SJSA1 (cell line): ENCODE measurements around the gene SPATS2L. TPM values are rescaled to one million over a fixed set of nuclear protein-coding genes. Genes with fewer than 3 reads are reported as not detected.

Experiments
- DNase-seq, 2 experiments: peaks; one replicate each; pipeline ENCODE4 v3.0.0-alpha.2; 2015 to 2020; ENCODE audit warnings: low spot score in 2 of 2, low read depth in 1 of 2
- H3K27ac ChIP-seq: fragments of 250-450 bp; sonication (Bioruptor Pico); 2 replicates; pipeline ENCODE4 v1.5.1; 2020; ENCODE audit warnings: mild to moderate bottlenecking, moderate library complexity
- H3K27me3 ChIP-seq: fragments of 250-450 bp; sonication (Bioruptor Pico); replicated peaks from 2 replicates; pipeline ENCODE4 v1.5.1; 2020; ENCODE audit warnings: mild to moderate bottlenecking, moderate library complexity
- H3K36me3 ChIP-seq: fragments of 250-450 bp; sonication (Bioruptor Pico); 2 replicates; pipeline ENCODE4 v1.5.1; 2020; ENCODE audit warnings: mild to moderate bottlenecking
- H3K4me1 ChIP-seq: fragments of 250-450 bp; sonication (Bioruptor Pico); replicated peaks from 2 replicates; pipeline ENCODE4 v1.6.1; 2021; ENCODE audit warnings: mild to moderate bottlenecking
- H3K4me3 ChIP-seq: fragments of 250-450 bp; sonication (Bioruptor Pico); 2 replicates; pipeline ENCODE4 v1.5.1; 2020; ENCODE audit warnings: mild to moderate bottlenecking
- H3K9me3 ChIP-seq: fragments of 250-450 bp; sonication (Bioruptor Pico); replicated peaks from 2 replicates; pipeline ENCODE4 v1.5.1; 2020; ENCODE audit warnings: mild to moderate bottlenecking
- total RNA-seq: library from RNA; depleted of rRNA; stranded (reverse); fragments of >200 nt; shearing (Covaris generic); gene quantifications from 2 replicates; pipeline ENCODE4 v1.2.3, GENCODE V29; 2014

The SPATS2L gene
- total RNA-seq, 1 experiment from 2014 or later: 149 TPM

DNA sequence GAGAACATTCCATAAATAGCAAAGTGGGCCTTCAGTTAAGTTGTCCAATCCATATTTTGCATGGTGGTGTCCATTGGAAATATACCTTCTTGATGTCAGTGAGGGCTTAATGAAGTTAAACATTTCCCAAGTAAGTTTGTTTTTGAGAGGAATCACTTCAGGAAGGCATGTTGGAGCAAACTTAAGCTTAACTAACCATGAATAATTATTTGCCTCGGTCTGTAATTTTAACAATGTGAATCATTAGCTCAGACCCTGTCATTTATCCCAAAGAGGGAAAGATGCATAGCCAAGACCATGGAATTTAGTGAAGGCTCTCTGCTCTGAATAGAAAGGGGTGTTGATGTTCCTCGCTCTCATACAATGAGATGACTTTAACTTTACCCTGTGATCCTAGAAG is 47.4 kb downstream of the SPATS2L start:
- Histone ChIP-seq H3K27ac (no peak overlapping the region), H3K9me3 (no peaks in the 10 kb centered on the region), H3K4me1 (peaks cover 66% of the 10 kb centered on the region), H3K27me3 (no peaks in the 10 kb centered on the region), H3K4me3 (no peak overlapping the region), H3K36me3 (peaks cover 8% of the 10 kb centered on the region)
- DNase-seq: no peak

DNA sequence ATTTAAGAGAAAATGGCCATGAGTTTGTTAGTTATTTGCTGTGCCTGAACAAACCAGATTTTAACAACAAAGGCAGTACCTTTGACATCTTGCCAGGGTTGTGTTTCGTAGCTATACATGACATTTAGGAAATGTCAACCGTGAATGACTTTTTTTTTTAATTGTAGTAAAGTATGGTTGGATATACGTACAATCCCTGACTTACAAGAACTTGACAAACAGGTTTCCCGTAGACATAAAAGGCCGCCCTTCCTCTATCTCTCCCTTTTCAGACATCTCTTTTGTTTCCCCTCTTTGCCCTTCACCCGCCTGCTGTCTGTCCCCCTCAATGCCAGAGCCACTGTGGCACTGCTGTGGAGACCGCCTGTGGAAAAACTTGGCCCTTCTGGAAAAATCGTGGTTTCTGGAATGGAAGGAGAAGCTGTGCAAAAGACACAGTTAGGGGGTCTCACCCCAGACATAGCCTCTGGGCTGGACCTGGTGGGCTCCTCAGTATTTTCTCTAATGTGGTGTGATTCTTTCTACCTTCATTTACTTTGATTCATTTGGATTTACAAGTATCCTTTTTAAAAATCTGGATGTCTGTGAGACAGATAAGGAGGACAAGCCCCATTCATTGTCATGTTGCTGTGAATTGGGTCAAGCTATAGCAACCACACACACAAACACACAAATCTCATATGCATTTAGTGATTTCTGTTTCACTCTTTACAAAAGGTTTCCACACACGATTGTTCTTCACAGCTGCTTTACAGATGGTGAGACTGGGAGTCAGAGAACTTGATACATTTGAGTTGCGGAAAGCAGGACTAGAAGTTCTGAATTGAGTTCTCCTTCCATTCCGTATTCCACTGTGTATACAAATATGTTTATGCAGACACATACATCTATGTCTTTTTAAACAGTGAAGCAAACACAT is 48.6 kb downstream of the SPATS2L start:
- Histone ChIP-seq H3K4me3 (no peak overlapping the region), H3K9me3 (no peaks in the 10 kb centered on the region), H3K27ac (0 out of 2 replicates have a peak overlapping the region, but pooled peaks have one; percentile 18), H3K4me1 (peaks cover 61% of the 10 kb centered on the region), H3K27me3 (no peaks in the 10 kb centered on the region), H3K36me3 (peaks cover 7% of the 10 kb centered on the region)
- no peak for DNase-seq

DNA sequence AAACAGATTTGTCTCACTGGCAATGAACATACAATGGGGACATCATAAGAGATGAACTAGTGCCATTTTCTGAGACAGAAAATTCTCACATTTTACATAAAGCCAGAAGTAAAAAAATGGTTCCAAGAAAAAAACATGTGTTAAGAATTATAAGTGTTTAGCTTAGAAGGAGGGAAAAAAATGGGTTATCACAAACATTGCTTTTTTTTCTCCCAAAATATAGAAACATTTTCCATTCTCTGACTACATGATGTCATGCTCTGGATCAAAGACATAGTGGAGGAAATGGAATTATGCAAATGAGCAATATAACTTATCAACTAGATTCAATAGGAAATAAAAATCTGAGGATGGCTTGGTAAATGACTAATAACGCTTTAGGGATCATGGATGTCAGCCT is 49.8 kb downstream of the SPATS2L start:
- DNase-seq: no peak
- no peaks in the 10 kb centered on the region for H3K27me3 ChIP-seq
- H3K4me3 ChIP-seq: no peak overlapping the region
- peaks cover 7% of the 10 kb centered on the region for H3K36me3 ChIP-seq
- peaks cover 52% of the 10 kb centered on the region for H3K4me1 ChIP-seq
- no peaks in the 10 kb centered on the region for H3K9me3 ChIP-seq
- peak overlapping the region; percentile 61 for H3K27ac ChIP-seq

DNA sequence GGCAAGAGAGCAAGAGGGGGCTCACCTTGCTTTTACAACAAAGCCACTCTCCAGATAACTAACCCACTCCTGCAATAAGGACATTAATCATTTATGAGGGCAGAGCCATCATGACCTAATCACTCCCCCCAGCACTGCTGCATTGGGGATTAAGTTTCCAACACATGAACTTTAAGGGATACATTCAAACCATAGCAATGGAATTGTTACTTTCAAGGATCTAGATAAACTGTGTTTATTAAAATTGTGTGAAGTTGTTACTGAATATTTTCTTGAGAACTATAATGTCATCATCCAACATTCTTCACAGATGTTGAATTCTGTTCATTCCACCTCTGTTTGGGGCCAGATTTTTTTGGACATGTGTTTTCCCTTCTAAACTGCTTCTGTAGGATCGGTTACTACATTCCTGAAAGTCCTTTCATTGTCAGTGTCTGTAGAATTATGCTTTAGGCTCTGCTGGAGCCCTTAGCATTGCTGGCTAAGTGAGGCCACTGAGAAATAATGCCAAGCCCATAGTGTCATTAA is 50.4 kb downstream of the SPATS2L start:
- peaks cover 7% of the 10 kb centered on the region for H3K36me3 ChIP-seq

DNA sequence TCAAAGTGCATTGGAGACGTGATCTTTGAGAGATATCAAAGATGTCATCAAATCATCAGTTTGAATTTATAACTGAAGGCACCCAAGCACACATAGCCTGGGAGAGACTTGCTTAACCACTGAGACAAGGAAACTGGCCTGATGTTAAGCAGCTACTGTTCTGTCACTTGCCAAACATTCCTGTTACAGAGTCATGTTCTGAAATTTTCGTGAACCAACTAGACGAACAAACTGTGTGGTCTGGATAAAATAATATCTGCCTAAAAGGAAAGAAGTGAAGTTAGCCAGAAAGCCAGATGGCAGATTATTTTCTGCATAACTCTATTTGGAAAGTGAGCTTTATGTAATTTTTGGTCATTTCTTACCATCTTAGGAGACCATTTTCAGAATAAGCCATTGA is 51.4 kb downstream of the SPATS2L start:
- Histone ChIP-seq H3K27ac (peak overlapping the region; percentile 61), H3K9me3 (no peaks in the 10 kb centered on the region), H3K36me3 (peaks cover 7% of the 10 kb centered on the region), H3K27me3 (no peaks in the 10 kb centered on the region), H3K4me3 (no peak overlapping the region), H3K4me1 (peaks cover 39% of the 10 kb centered on the region)
- DNase-seq: no peak

More for the DNA sequence above, 50.4 kb downstream of the SPATS2L start:
- H3K9me3 ChIP-seq: no peaks in the 10 kb centered on the region
- H3K27ac ChIP-seq: peak overlapping the region; percentile 61
- peak in 1 of 2 experiments; percentile 73 for DNase-seq
- H3K4me1 ChIP-seq: peaks cover 46% of the 10 kb centered on the region
- no peak overlapping the region for H3K4me3 ChIP-seq
- no peaks in the 10 kb centered on the region for H3K27me3 ChIP-seq

DNA sequence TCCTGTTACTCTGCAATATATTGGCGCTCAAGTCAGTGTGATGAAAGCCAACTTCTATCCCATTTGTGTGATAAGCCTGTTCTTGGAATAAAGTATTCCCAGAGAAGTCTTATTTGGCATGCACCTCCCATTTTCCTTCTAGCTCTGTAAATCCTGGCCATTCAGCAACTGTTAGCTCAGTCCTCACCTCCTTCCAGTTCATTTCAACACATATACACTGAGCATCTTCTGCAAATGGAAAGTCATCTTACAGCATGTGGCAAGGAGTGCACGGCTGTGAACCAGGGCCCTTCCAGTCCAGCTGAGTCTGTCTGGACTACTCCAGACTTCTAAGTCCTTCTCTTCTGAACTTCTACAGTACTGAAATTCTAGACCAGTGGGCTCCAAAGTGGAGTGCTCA is 53.1 kb downstream of the SPATS2L start:
- H3K27ac ChIP-seq: no peak overlapping the region
- H3K4me3 ChIP-seq: no peak overlapping the region
- H3K4me1 ChIP-seq: peaks cover 25% of the 10 kb centered on the region
- H3K9me3 ChIP-seq: no peaks in the 10 kb centered on the region
- H3K27me3 ChIP-seq: no peaks in the 10 kb centered on the region
- peaks cover 3% of the 10 kb centered on the region for H3K36me3 ChIP-seq
- DNase-seq: no peak

DNA sequence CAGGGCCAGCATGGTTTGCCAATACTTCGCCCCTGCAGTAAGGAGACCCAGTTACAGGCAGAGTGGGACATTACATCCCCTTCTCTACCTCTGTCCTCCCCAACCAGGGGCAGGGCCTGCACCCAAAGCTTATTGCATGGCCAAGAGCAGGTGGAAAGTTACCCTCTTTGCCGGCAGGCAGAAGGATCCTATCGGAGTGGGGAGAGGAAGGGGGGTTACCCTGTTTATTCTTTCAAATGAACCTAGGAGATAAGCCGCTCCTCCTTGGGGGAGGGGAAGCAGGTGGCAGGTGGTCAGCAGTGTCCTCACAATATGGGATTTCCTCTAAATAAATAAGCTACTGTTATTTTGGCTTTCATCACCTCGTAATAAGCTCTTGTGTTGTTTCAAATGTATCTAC is 53.9 kb downstream of the SPATS2L start:
- no peaks in the 10 kb centered on the region for H3K9me3 ChIP-seq
- H3K4me1 ChIP-seq: peaks cover 25% of the 10 kb centered on the region
- no peak overlapping the region for H3K4me3 ChIP-seq
- H3K27me3 ChIP-seq: no peaks in the 10 kb centered on the region
- H3K27ac ChIP-seq: no peak overlapping the region
- peaks cover 3% of the 10 kb centered on the region for H3K36me3 ChIP-seq
- no peak for DNase-seq

DNA sequence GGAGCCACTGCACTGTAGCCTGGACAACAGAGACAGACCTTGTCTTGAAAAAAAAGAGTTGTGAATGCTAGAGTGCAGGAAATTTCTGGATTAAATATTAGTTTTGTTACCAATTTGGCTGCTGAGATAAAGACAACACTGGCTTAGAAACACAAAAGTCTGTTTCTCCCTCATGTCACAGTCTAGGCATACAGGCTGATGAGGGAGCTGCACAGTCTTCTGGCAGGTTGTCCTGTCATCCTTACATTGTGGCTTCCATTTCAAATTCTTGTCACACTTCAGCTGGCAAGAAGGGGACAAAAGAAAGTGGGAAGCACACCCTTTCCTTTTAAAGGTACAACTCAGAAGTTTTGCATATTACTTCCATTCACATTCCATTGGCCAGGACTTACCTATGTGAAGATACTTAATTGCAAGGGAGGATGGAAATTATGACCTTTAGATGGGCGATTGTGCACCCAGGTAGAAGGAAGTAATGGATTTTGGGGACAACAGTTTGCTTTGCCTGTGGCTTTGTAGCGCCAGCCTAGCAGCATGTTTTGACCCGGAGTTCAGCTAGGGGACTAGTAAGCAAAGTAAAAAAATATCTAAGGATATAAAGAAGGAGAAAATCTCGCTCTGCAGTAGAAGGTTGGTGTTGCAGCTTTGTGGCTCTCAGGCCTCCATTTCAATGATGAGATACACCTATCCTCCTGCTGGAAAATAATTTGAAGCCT is 55.9 kb downstream of the SPATS2L start:
- no peak for DNase-seq
- Histone ChIP-seq H3K9me3 (no peaks in the 10 kb centered on the region), H3K36me3 (peaks cover 3% of the 10 kb centered on the region; the same call in 1 of the 2 replicates), H3K27me3 (no peaks in the 10 kb centered on the region), H3K4me3 (no peak overlapping the region), H3K27ac (no peak overlapping the region), H3K4me1 (peaks cover 10% of the 10 kb centered on the region)

DNA sequence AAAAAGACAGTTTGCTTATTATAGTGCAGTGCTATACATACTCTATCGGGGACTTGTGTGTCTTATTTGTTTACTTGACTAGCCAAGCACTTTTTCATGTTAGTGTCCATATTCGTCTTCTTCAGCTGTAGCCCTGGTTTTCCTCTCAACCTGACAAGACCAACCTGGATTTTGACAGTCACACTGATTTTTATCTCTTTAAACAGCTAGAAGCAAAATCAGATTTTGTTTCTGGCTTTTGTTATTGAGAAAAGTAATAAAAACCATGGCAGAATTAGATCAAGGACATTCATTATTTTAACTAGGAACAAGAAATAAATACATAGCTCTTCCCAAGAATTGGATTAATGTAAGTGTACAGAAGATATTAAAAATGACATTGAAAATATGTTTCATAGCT is 56.8 kb downstream of the SPATS2L start:
- Histone ChIP-seq H3K4me1 (peaks cover 1% of the 10 kb centered on the region), H3K27me3 (no peaks in the 10 kb centered on the region), H3K4me3 (no peak overlapping the region), H3K27ac (no peak overlapping the region), H3K36me3 (peaks cover 3% of the 10 kb centered on the region; the same call in 1 of the 2 replicates), H3K9me3 (no peaks in the 10 kb centered on the region)
- no peak for DNase-seq

DNA sequence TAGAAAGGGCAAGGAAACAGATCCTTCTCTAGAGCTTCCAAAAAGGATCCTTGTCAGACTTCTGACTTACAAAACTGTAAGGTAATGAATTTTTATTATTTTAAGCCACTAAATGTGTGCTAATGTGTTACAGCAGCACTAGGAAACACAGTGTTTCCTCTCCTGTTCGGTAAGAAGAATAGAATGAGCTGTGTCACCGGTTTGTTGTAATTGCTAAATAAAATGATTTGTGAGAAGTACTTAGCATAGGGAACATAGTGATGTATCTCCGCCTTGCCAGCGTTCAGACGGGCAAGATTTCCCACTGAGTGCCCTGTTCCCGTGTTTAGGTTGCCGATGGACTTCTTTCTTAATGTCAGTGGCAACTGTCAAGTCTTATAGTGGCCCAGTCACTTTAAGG is 57.6 kb downstream of the SPATS2L start:
- DNase-seq: no peak
- Histone ChIP-seq H3K36me3 (peaks cover 3% of the 10 kb centered on the region; the same call in 1 of the 2 replicates), H3K4me1 (no peaks in the 10 kb centered on the region), H3K9me3 (no peaks in the 10 kb centered on the region), H3K27me3 (no peaks in the 10 kb centered on the region), H3K4me3 (no peak overlapping the region), H3K27ac (no peak overlapping the region)

DNA sequence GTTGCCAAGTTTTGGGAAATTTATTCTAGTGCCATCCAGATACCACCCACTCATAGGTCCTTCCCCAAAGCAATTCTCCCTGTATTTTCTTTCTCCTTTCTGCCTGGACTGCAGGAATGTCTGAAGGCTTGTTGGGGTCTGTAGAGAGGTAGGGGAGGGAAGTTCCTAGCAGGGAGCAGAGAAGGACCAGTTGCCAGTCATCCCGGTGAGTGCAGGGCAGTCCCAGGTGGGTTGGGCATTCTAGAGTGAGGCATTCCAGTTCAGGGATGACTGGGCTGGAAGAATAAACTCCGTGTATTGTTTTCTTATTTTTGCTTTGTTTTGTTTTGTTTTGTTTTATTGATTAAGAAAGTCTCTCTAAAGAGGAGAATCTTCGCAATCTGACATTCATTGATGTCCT is 58.1 kb downstream of the SPATS2L start:
- Histone ChIP-seq H3K4me1 (no peaks in the 10 kb centered on the region), H3K4me3 (no peak overlapping the region), H3K36me3 (no peaks in the 10 kb centered on the region), H3K27ac (no peak overlapping the region), H3K27me3 (no peaks in the 10 kb centered on the region), H3K9me3 (no peaks in the 10 kb centered on the region)
- no peak for DNase-seq

DNA sequence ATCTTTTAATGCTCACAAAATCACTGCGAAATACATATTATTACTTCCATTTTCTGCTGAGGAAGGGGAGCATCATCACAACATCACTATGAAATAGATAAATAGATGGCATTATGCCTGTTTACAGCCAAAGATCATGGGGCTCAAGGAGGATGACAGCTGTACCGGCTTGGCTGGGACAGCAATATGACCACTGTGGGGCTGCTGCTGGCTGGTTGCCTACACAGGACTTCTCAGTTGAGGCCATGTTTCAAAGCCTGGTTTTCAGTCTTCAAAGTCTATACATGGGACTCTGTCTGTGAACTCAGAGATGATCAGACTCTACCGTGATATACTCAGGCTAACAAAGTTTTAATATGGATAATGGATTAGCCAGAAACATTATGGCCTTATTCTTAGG is 58.7 kb downstream of the SPATS2L start:
- no peak overlapping the region for H3K27ac ChIP-seq
- no peak overlapping the region for H3K4me3 ChIP-seq
- no peak for DNase-seq
- no peaks in the 10 kb centered on the region for H3K9me3 ChIP-seq
- H3K36me3 ChIP-seq: no peaks in the 10 kb centered on the region
- H3K4me1 ChIP-seq: no peaks in the 10 kb centered on the region
- no peaks in the 10 kb centered on the region for H3K27me3 ChIP-seq

DNA sequence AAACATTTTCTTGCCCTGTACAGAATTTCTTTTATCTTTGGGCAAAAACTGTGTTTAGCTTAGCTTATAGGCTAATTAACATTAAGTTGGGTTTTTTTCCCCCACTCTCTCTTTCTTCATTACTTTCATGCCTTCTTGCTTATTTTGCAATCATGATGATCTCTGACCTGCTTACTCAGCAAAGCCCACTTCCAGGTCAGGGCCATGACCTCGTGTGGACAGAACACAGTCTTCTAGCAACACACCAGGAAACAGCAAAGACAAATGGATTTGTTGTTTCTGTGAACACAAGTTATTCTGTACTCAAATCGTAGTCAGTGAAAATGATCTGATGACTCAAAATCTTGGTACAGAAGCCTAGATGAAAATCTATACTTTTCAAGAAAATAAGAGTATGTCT is 60.7 kb downstream of the SPATS2L start:
- no peaks in the 10 kb centered on the region for H3K4me1 ChIP-seq
- H3K9me3 ChIP-seq: no peaks in the 10 kb centered on the region
- DNase-seq: no peak
- H3K27me3 ChIP-seq: no peaks in the 10 kb centered on the region
- H3K4me3 ChIP-seq: no peak overlapping the region
- H3K36me3 ChIP-seq: peaks cover 10% of the 10 kb centered on the region
- H3K27ac ChIP-seq: no peak overlapping the region

DNA sequence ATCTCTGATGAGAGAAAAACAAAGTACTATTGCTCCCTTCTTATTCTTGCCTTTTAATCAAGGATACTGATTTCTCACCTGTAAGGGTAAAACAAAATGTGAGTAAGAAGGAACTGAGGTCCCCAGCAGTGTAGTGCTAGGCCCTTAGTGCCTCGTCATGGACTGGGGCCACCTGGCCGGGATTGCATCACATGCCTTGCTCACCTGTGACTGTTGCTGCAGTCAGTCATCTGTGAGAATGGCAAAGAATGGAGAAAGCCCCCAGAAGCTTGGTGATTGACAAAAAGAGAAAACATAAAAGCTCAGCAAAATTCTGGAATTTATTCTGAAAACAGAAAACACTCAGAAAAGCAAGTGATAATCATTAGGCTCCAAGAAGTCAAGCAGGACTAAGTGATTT is 63.4 kb downstream of the SPATS2L start:
- no peak for DNase-seq
- no peak overlapping the region for H3K27ac ChIP-seq
- peaks cover 25% of the 10 kb centered on the region for H3K36me3 ChIP-seq
- no peaks in the 10 kb centered on the region for H3K9me3 ChIP-seq
- no peaks in the 10 kb centered on the region for H3K27me3 ChIP-seq
- H3K4me3 ChIP-seq: no peak overlapping the region
- peaks cover 20% of the 10 kb centered on the region for H3K4me1 ChIP-seq
